T-cell (primary cell): Measurements from ENCODE around the gene ELP2. TPM values are rescaled to one million over a fixed set of nuclear protein-coding genes. Genes with fewer than 3 reads are reported as not detected.

Experiments used
- ATAC-seq, 4 experiments: fragments of 200-7000 bp in 3 of 4; fragments of 150-1000 bp in 1 of 4; cut with Tn5 transposase; replicated peaks in 1 of 4; 1 replicate in 3 of 4; 2 replicates in 1 of 4; pipeline ENCODE4 v1.10.0; 2021; ENCODE audit warnings: moderate library complexity in 3 of 4, mild to moderate bottlenecking in 2 of 4, moderate number of reproducible peaks in 1 of 4
- CTCF ChIA-PET, 2 donors: fragments of 300-600 bp; sonication (Branson Sonifier 250); formaldehyde crosslinking; loops; one replicate each; lab custom pipeline; 2022; ENCODE audit warnings: antibody characterized with exemption in 2 of 2; lab: Charles Lee
- POLR2A ChIA-PET, 2 donors: fragments of 300-600 bp; sonication (Branson Sonifier 250); formaldehyde crosslinking; loops; one replicate each; lab custom pipeline; 2022; ENCODE audit warnings: antibody characterized with exemption in 2 of 2; lab: Charles Lee
- DNase-seq, 35 experiments: peaks; one replicate each; pipeline versions ENCODE4 v3.0.0 to v3.0.0-alpha.2; 2013 to 2023
- H3K27ac ChIP-seq: one replicate; pipeline ENCODE4 v1.5.1; 2013; ENCODE audit warnings: low read length
- H3K27me3 ChIP-seq, 2 experiments: replicated peaks in 1 of 2; 1 replicate in 1 of 2; 2 replicates in 1 of 2; pipeline versions ENCODE4 v1.6.1 to v1.7.0; 2013; ENCODE audit warnings: low read length in 1 of 2, mixed read lengths in 1 of 2; ENCODE audit not compliant: control insufficient read depth in 2 of 2, insufficient read depth in 2 of 2; ENCODE audit errors: extremely low read depth in 1 of 2
- H3K36me3 ChIP-seq, 2 donors: 1 replicate in 1 of 2; 2 replicates in 1 of 2; pipeline versions ENCODE4 v1.6.1 to v1.7.0; 2013; ENCODE audit warnings: low read length in 1 of 2; ENCODE audit not compliant: control insufficient read depth in 2 of 2, insufficient read depth in 1 of 2; ENCODE audit errors: extremely low read depth in 1 of 2
- H3K4me1 ChIP-seq, 2 experiments: 1 replicate in 1 of 2; 2 replicates in 1 of 2; pipeline versions ENCODE4 v1.6.1 to v1.7.0; 2013; ENCODE audit warnings: low read length in 2 of 2, mixed read lengths in 1 of 2; ENCODE audit not compliant: insufficient read depth in 2 of 2, control insufficient read depth in 1 of 2; ENCODE audit errors: extremely low read depth in 1 of 2
- H3K4me3 ChIP-seq, 2 donors: 1 replicate in 1 of 2; 2 replicates in 1 of 2; pipeline versions ENCODE4 v1.5.1 to v1.7.0; 2013; ENCODE audit warnings: mild to moderate bottlenecking in 2 of 2, low read length in 1 of 2, moderate library complexity in 1 of 2; ENCODE audit not compliant: control insufficient read depth in 1 of 2; ENCODE audit errors: extremely low read depth in 1 of 2
- H3K9me3 ChIP-seq: 2 replicates; pipeline ENCODE4 v1.7.0; 2013
- H3K27ac Mint-ChIP-seq, 2 donors: one replicate each; pipeline ENCODE4 v1.8.0; 2020 to 2021; ENCODE audit warnings: mild to moderate bottlenecking in 2 of 2, mixed read lengths in 2 of 2
- H3K27me3 Mint-ChIP-seq, 2 donors: one replicate each; pipeline ENCODE4 v1.8.0; 2021 to 2022; ENCODE audit warnings: mixed read lengths in 2 of 2
- H3K36me3 Mint-ChIP-seq: one replicate; pipeline ENCODE4 v1.8.0; 2021; ENCODE audit warnings: mixed read lengths
- H3K4me1 Mint-ChIP-seq, 3 donors: one replicate each; pipeline ENCODE4 v1.8.0; 2020 to 2022; ENCODE audit warnings: mixed read lengths in 3 of 3, mild to moderate bottlenecking in 1 of 3
- H3K4me3 Mint-ChIP-seq, 3 donors: one replicate each; pipeline ENCODE4 v1.8.0; 2020 to 2022; ENCODE audit warnings: mild to moderate bottlenecking in 3 of 3, mixed read lengths in 3 of 3, moderate library complexity in 3 of 3
- H3K9me3 Mint-ChIP-seq, 3 donors: one replicate each; pipeline ENCODE4 v1.8.0; 2020 to 2022; ENCODE audit warnings: mixed read lengths in 3 of 3
- WGBS: methylation state at CpG from one replicate; pipeline ENCODE4 v1.1.5; 2013; ENCODE audit warnings: missing lambda C conversion rate; ENCODE audit not compliant: insufficient coverage; 5-methylcytosine and 5-hydroxymethylcytosine counted together
- total RNA-seq, 35 experiments: library from RNA in 6 of 35; stranded (reverse) in 6 of 35; fragments of 120-200 nt in 1 of 35; gene quantifications; one replicate each; pipeline versions ENCODE4 v1.2.1 to v1.2.4 and lab custom pipeline; 2013 to 2026

Gene ELP2
- total RNA-seq, 5 donors from 2014 or later (not counting 1 experiment from before 2014, with no cell fraction given), result 109 to 156 (median 150) TPM

GRCh38 chr18:36196238-36196995, 66.7 kb downstream of the ELP2 start:
- ATAC-seq (no peak), DNase-seq (no peak)
- WGBS, result 96% methylated on average over 2 of the region's 6 CpGs
- peaks cover 2 to 8% of the 10 kb centered on the region in 2 donors for H3K27me3 Mint-ChIP-seq
- CTCF ChIA-PET, result no interaction called here
- no peaks in the 10 kb centered on the region for H3K9me3 Mint-ChIP-seq
- peaks cover 0 to 6% of the 10 kb centered on the region in 2 experiments for H3K27me3 ChIP-seq
- H3K36me3 ChIP-seq, result no peaks in the 10 kb centered on the region
- no peaks in the 10 kb centered on the region for H3K4me1 ChIP-seq
- POLR2A ChIA-PET, result no interaction called here
- no peaks in the 10 kb centered on the region for H3K9me3 ChIP-seq
- H3K36me3 Mint-ChIP-seq, result no peaks in the 10 kb centered on the region
- H3K4me3 ChIP-seq, result no peak overlapping the region
- H3K27ac Mint-ChIP-seq, result no peak overlapping the region
- no peak overlapping the region for H3K27ac ChIP-seq
- H3K4me3 Mint-ChIP-seq, result no peak overlapping the region
- H3K4me1 Mint-ChIP-seq, result no peaks in the 10 kb centered on the region

DNA sequence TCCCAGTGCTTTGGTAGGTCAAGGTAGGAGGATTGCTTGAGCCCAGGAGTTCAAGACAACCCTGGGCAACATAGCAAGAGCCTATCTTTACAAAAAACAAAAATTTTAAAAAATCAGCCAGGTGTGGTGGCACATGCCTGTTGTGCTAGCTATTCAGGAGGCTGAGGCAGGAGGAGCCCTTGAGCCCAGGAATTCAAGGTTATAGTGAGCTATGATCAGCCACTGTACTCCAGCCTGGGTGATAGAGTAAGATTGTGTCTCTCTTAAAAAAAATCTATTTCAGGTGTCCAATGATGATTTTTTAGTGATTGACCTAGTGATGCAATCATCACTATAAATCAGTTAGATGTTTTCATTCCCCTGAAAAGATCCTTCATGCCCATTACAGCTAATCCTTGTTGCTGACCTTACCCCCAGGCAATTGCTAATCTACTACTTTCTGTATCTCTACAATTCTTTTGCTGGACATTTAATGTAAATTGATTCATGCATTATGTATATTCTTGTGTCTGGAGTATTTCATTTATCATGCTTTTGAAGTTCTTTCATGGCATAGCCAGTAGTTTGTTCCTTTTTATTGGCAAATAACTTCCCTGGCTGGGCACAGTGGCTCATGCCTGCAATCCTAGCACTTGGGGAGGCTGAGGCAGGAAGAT, 67.9 kb downstream of the ELP2 start:
- no peaks in the 10 kb centered on the region for H3K4me1 Mint-ChIP-seq
- POLR2A ChIA-PET, result no interaction called here
- no peak overlapping the region for H3K4me3 ChIP-seq
- H3K36me3 Mint-ChIP-seq, result no peaks in the 10 kb centered on the region
- H3K27me3 Mint-ChIP-seq, result peaks cover 2 to 9% of the 10 kb centered on the region in 2 donors
- no peaks in the 10 kb centered on the region for H3K9me3 ChIP-seq
- no peaks in the 10 kb centered on the region for H3K4me1 ChIP-seq
- peaks cover 0 to 6% of the 10 kb centered on the region in 2 experiments for H3K27me3 ChIP-seq
- DNase-seq (no peak), ATAC-seq (no peak)
- no peaks in the 10 kb centered on the region for H3K9me3 Mint-ChIP-seq
- no peak overlapping the region for H3K27ac ChIP-seq
- no peaks in the 10 kb centered on the region for H3K36me3 ChIP-seq
- no peak overlapping the region for H3K27ac Mint-ChIP-seq
- CTCF ChIA-PET, result interaction anchor here in 1 of 2 donors (1.0 kb wide), 1 partner anchor 180 kb away, joined by 3 read pairs; no protein-coding TSS in a partner anchor
- H3K4me3 Mint-ChIP-seq, result no peak overlapping the region

GRCh38 chr18:36199691-36200295, 70.1 kb downstream of the ELP2 start:
- no peaks in the 10 kb centered on the region for H3K4me1 Mint-ChIP-seq
- DNase-seq, result no peak
- H3K9me3 ChIP-seq, result no peaks in the 10 kb centered on the region
- no peak for ATAC-seq
- H3K27me3 ChIP-seq, result peaks cover 0 to 10% of the 10 kb centered on the region in 2 experiments
- no peaks in the 10 kb centered on the region for H3K36me3 ChIP-seq
- POLR2A ChIA-PET, result no interaction called here
- no peak overlapping the region for H3K27ac Mint-ChIP-seq
- no peaks in the 10 kb centered on the region for H3K4me1 ChIP-seq
- no peaks in the 10 kb centered on the region for H3K36me3 Mint-ChIP-seq
- peaks cover 2 to 7% of the 10 kb centered on the region in 2 donors for H3K27me3 Mint-ChIP-seq
- CTCF ChIA-PET, result no interaction called here
- H3K9me3 Mint-ChIP-seq, result no peaks in the 10 kb centered on the region
- no peak overlapping the region for H3K4me3 Mint-ChIP-seq
- H3K27ac ChIP-seq, result no peak overlapping the region
- 84% methylated on average over 16 of the region's 22 CpGs for WGBS
- H3K4me3 ChIP-seq, result no peak overlapping the region

GRCh38 chr18:36200354-36200771, 70.7 kb downstream of the ELP2 start:
- ATAC-seq (no peak), DNase-seq (no peak)
- Histone ChIP-seq H3K4me3 (no peak overlapping the region), H3K9me3 (no peaks in the 10 kb centered on the region), H3K27ac (no peak overlapping the region), H3K27me3 (peaks cover 0 to 10% of the 10 kb centered on the region in 2 experiments), H3K4me1 (no peaks in the 10 kb centered on the region), H3K36me3 (no peaks in the 10 kb centered on the region)
- Mint-ChIP-seq H3K9me3 (no peaks in the 10 kb centered on the region), H3K36me3 (no peaks in the 10 kb centered on the region), H3K4me1 (no peaks in the 10 kb centered on the region), H3K27me3 (peaks cover 2 to 6% of the 10 kb centered on the region in 2 donors), H3K4me3 (no peak overlapping the region), H3K27ac (no peak overlapping the region)
- ChIA-PET CTCF (no interaction called here), POLR2A (no interaction called here)

DNA sequence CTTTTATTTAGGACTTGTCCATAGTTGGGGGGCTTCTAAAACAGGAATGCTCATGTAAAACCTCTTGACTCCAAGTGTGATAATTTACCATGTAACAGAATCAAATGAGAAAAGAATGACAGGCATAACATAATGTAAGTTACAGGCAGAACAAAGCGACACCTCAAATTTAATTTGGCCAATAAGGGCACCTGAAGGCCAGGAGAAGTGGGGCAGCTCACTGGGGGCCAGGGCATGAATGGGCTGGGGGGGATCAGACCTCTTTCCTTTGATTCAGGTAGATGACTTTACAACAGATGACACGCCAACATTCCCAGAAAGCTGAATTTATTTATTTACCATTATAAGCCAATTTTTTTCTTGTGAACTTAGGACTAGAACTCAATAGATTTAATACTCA, 72.1 kb downstream of the ELP2 start:
- no peaks in the 10 kb centered on the region for H3K4me1 Mint-ChIP-seq
- Histone ChIP-seq H3K27me3 (peaks cover 0 to 10% of the 10 kb centered on the region in 2 experiments), H3K9me3 (no peaks in the 10 kb centered on the region), H3K27ac (no peak overlapping the region), H3K4me3 (no peak overlapping the region), H3K36me3 (no peaks in the 10 kb centered on the region), H3K4me1 (no peaks in the 10 kb centered on the region)
- WGBS, result no CpG with 5 or more reads among the region's 2 CpGs
- CTCF ChIA-PET, result no interaction called here
- no peak for ATAC-seq
- H3K36me3 Mint-ChIP-seq, result no peaks in the 10 kb centered on the region
- DNase-seq, result no peak
- POLR2A ChIA-PET, result no interaction called here
- H3K4me3 Mint-ChIP-seq, result no peak overlapping the region
- no peaks in the 10 kb centered on the region for H3K9me3 Mint-ChIP-seq
- no peak overlapping the region for H3K27ac Mint-ChIP-seq
- H3K27me3 Mint-ChIP-seq, result peaks cover 2 to 6% of the 10 kb centered on the region in 2 donors

- H3K36me3 ChIP-seq, result no peaks in the 10 kb centered on the region
- no peak overlapping the region for H3K4me3 ChIP-seq
- WGBS, result 75% methylated on average over 4 of the region's 7 CpGs
- no peak overlapping the region for H3K27ac ChIP-seq
- peaks cover 0 to 9% (median 0%) of the 10 kb centered on the region in 3 donors for H3K9me3 Mint-ChIP-seq
- peaks cover 0 to 10% of the 10 kb centered on the region in 2 experiments for H3K27me3 ChIP-seq
- no peaks in the 10 kb centered on the region for H3K4me1 ChIP-seq
- no peak overlapping the region for H3K4me3 Mint-ChIP-seq
- ATAC-seq, result no peak
- no peaks in the 10 kb centered on the region for H3K4me1 Mint-ChIP-seq
- no peak for DNase-seq
- POLR2A ChIA-PET, result no interaction called here
- CTCF ChIA-PET, result no interaction called here
- H3K27me3 Mint-ChIP-seq, result peaks cover 0 to 6% of the 10 kb centered on the region in 2 donors
- no peaks in the 10 kb centered on the region for H3K9me3 ChIP-seq
- no peaks in the 10 kb centered on the region for H3K36me3 Mint-ChIP-seq
- H3K27ac Mint-ChIP-seq, result no peak overlapping the region
Measured at GRCh38 chr18:36203360-36203895, 73.7 kb downstream of the ELP2 start.
